B cell (primary cell): Measurements from ENCODE around the gene TMBIM1.

ENCODE experiments used
- EZH2 ChIP-seq: IDR thresholded peaks from 2 replicates; pipeline ENCODE4 v1.6.1; 2012; ENCODE audit warnings: borderline replicate concordance, low read depth, mild to moderate bottlenecking, moderate library complexity, low read length; ENCODE audit not compliant: insufficient read depth, poor library complexity, severe bottlenecking
- TF ChIP-seq, protein P1 (sequence below): fragments of 200-600 bp; IDR thresholded peaks from one replicate; pipeline ENCODE4 v1.8.0; 2022; ENCODE audit warnings: antibody characterized with exemption, mild to moderate bottlenecking

DNA sequence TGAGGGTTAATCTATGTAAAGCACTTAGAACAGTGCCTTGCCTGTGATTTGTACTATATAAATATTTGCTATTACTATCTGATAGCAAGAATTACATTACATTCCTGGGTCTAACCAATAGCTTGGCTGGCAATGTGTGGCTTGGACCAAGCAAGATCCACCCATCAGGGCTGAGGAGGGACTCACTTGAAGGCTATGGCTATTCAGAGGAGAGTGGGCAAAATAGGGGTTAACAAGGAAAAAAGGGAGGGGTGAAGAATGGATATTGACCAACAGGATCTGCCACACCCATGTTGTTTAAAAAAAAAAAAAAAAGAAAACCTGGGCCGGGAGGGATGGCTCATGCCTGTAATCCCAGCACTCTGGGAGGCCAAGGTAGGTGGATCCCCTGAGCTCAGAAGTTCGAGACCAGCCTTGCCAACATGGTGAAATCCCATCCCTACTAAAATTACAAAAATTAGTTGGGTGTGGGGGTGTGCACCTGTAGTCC is 20.0 kb upstream of the TMBIM1 start:
- TF ChIP-seq, protein P1, sequence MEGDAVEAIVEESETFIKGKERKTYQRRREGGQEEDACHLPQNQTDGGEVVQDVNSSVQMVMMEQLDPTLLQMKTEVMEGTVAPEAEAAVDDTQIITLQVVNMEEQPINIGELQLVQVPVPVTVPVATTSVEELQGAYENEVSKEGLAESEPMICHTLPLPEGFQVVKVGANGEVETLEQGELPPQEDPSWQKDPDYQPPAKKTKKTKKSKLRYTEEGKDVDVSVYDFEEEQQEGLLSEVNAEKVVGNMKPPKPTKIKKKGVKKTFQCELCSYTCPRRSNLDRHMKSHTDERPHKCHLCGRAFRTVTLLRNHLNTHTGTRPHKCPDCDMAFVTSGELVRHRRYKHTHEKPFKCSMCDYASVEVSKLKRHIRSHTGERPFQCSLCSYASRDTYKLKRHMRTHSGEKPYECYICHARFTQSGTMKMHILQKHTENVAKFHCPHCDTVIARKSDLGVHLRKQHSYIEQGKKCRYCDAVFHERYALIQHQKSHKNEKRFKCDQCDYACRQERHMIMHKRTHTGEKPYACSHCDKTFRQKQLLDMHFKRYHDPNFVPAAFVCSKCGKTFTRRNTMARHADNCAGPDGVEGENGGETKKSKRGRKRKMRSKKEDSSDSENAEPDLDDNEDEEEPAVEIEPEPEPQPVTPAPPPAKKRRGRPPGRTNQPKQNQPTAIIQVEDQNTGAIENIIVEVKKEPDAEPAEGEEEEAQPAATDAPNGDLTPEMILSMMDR: no peak
- TF ChIP-seq EZH2: no peak
